T-helper 1 cell treated with Interleukin-12 subunit alpha and Interleukin-12 subunit beta and Interleukin-4 antibody, amounts not matched to agents 30 μg/mL and 1 μg/mL, for 36 hours (primary cell): ENCODE measurements around the gene POU3F2.

Source experiments
- H3K27ac Mint-ChIP-seq: one replicate; pipeline ENCODE4 v1.8.0; 2021; ENCODE audit warnings: mild to moderate bottlenecking, mixed read lengths
- H3K27me3 Mint-ChIP-seq: one replicate; pipeline ENCODE4 v1.8.0; 2021; ENCODE audit warnings: low read depth, mixed read lengths
- H3K36me3 Mint-ChIP-seq: one replicate; pipeline ENCODE4 v1.8.0; 2021; ENCODE audit warnings: low read depth, mixed read lengths
- H3K4me1 Mint-ChIP-seq: one replicate; pipeline ENCODE4 v1.8.0; 2021; ENCODE audit warnings: low read depth, mixed read lengths
- H3K4me3 Mint-ChIP-seq: one replicate; pipeline ENCODE4 v1.8.0; 2021; ENCODE audit warnings: mild to moderate bottlenecking, moderate library complexity, mixed read lengths
- H3K9me3 Mint-ChIP-seq: one replicate; pipeline ENCODE4 v1.8.0; 2021; ENCODE audit warnings: mixed read lengths

Gene POU3F2

DNA sequence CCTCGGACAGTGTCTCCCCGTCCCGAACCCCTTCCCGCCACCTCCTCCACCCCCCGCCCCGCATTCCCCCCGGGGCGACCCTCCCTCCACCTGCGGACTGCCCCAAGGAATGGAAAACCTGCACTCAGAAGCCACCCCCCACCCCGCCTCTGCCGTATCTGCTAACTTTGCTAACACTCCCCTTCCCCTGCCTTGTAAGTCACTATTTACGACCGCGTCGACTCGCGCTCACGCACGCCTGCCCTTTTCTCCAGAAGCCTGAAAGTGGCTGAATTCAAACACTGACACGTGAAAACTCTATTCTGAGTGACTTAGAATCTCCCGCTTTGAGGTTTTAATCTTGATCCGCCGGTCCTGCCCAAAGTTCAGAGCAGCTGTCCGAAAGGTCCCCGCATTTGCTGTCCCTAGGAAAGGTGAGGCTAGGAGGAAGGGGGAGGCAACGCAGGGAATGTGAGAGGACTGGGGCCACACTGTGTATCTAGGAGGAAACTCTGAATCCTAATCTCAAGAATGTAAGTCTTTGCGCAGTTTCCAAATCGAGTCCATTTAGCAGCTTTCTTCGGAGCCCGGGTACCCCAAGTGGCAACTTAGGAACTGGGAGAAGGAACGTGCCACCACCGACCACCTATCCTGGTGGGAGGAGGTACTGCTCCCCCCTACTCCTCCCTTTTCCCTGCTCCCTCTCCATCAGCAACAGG lies 9.3 kb upstream of the POU3F2 start:
- Mint-ChIP-seq H3K27ac (peak overlapping the region; percentile 50), H3K9me3 (no peaks in the 10 kb centered on the region), H3K36me3 (no peaks in the 10 kb centered on the region), H3K4me3 (peak overlapping the region; percentile 68), H3K4me1 (peaks cover 13% of the 10 kb centered on the region), H3K27me3 (peaks cover 93% of the 10 kb centered on the region)

DNA sequence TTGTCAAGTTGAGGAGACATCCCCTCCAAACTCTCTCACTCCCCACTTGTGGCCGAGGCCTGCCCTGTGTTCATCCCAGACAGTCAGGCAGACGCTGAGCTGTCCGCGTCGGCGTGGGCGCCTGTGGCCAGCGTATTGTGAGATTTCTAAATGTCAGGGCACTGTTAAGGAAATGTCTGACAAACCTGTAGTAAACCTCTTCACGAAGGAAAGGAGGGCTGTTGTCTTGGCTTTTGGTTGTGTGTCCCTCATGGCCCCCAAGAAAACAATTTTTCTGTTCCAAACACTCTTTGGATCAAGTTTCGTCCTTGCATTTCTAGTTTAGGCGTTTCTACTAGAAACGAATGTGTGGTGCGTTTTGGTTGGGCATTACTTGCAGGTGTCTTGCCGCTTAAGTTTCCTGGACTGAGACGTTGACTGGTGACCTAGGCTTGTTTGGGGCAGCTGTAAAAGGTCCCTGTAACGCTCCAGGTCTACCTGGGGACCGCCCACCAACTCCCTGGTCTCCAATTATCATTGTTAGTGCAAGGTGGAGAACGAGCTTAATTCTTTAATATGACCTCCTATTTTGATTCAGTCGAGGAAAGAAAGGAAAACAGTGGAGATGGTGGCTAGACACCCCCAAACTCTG lies 8.7 kb upstream of the POU3F2 start:
- Mint-ChIP-seq H3K36me3 (no peaks in the 10 kb centered on the region), H3K4me3 (no peak overlapping the region), H3K27ac (peak overlapping the region; percentile 19), H3K4me1 (peaks cover 13% of the 10 kb centered on the region), H3K27me3 (peaks cover 96% of the 10 kb centered on the region), H3K9me3 (no peaks in the 10 kb centered on the region)

DNA sequence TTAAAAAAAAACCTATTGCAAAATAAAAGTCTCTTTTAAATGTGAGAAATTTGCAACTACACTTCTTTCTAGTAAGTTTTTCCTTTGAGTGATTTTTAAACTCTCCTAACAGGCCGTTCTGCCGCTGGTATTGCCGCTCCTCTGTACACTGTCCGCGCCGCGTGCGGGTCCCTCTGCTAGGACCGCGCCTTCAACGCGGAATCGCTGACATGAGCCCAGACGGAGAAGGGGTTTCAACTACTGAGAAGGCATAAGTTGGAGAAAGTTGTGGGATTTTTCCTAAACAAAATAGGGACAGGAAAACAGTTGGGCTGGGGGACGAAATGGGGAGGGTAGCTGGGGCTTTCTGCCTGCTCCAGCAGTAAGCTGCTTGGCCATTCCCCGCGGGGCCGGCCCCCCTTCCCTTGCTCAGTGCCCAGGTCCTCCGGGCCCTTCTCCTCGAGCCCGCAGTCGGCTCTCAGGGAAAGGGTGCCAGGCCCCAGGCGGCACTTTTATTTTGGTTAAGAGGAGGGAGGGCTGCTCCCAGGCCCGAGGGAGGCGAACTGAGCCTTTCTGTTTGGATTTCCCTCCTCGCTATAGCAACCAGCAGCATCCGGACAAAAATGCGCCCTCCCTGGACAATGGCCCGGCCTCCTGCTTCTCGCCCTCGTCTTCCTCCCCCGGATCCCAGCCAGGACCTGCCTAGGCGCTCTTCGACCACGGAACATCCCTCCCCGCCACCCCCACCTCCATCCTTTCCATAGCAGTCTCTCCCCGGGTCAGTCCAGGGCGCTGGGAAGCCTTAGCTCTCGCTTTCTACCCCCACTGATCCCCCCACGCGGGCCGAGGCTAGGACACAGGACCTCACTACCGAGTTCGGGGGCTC lies 6.8 kb upstream of the POU3F2 start:
- no peak overlapping the region for H3K27ac Mint-ChIP-seq
- peaks cover 88% of the 10 kb centered on the region for H3K27me3 Mint-ChIP-seq
- peaks cover 16% of the 10 kb centered on the region for H3K4me1 Mint-ChIP-seq
- no peaks in the 10 kb centered on the region for H3K36me3 Mint-ChIP-seq
- no peak overlapping the region for H3K4me3 Mint-ChIP-seq
- no peaks in the 10 kb centered on the region for H3K9me3 Mint-ChIP-seq

DNA sequence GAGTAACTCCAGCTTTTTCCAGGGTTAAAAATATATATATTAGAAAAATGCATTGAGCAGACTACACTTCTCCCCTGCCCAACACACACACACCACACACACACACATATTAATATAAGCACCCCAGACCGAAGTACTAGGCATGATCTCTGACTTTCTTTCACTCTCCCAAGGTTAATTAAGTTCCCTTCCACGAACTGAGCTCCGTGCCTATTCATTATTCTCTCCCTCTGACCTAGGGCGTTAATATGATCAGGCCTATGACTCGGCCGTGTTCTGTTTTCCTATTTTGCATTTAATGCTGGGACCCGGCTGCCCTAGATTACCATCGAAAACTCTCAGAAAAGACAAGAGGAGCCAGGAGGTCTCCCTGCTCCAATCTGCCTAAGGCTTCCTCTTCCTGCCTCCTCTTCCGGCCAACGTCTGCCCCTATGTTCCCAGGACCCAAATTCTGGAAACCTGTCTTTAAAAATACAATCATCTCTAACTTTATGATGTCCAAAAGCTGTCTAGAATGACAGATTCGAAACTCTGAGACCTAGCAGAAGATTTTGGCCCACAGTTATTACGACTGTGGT lies 6.1 kb upstream of the POU3F2 start:
- H3K9me3 Mint-ChIP-seq = no peaks in the 10 kb centered on the region
- H3K4me3 Mint-ChIP-seq = no peak overlapping the region
- peaks cover 88% of the 10 kb centered on the region for H3K27me3 Mint-ChIP-seq
- H3K4me1 Mint-ChIP-seq = peaks cover 18% of the 10 kb centered on the region
- H3K27ac Mint-ChIP-seq = peak overlapping the region; percentile 7
- H3K36me3 Mint-ChIP-seq = no peaks in the 10 kb centered on the region

DNA sequence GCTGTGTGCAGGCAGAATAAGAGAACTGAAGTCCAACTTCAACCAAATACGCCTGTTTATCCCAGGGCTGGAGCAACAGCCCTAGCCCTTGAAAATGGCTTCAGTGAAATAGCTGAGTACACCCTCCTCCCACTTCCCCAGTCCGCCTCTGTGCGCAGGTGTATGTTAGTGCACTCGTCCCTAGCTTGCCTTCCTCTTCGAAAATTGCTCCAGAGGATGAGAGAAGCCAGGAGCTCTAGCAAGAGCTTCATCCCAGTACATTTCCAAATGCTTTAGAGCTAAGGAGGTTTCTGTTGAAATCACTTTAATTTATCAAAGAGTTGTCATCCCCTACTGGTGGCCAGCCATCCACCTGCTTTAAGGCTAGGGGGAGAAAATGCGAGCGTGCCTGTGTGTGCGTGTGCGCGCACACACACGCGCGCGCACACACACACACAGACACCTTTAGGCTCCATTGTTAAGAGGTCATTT lies 5.4 kb upstream of the POU3F2 start:
- H3K27me3 Mint-ChIP-seq = peaks cover 88% of the 10 kb centered on the region
- no peak overlapping the region for H3K4me3 Mint-ChIP-seq
- H3K36me3 Mint-ChIP-seq = no peaks in the 10 kb centered on the region
- H3K9me3 Mint-ChIP-seq = no peaks in the 10 kb centered on the region
- H3K4me1 Mint-ChIP-seq = peaks cover 16% of the 10 kb centered on the region
- H3K27ac Mint-ChIP-seq = no peak overlapping the region

DNA sequence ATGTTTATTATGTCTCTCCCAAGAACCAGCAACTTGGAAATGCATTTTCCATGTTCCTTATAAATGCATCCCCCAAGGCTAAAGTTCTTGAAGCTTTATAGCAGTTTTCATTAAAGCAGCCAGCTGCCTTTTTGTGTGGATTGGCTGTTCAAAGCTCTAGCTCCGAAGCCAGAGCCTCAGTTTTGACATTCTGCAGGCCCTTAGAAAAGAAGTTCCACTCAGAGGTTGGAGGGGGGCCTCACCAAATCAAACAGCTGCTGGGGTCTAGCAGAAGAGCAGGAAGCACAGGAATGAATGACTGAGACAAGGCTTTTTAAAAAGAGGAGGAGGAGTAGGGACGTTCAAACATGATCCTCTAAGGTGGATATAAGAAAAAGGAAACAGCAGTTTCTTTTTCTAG lies 4.2 kb upstream of the POU3F2 start:
- Mint-ChIP-seq H3K27ac (no peak overlapping the region), H3K4me3 (no peak overlapping the region), H3K4me1 (peaks cover 16% of the 10 kb centered on the region), H3K9me3 (no peaks in the 10 kb centered on the region), H3K27me3 (peaks cover 85% of the 10 kb centered on the region), H3K36me3 (no peaks in the 10 kb centered on the region)

DNA sequence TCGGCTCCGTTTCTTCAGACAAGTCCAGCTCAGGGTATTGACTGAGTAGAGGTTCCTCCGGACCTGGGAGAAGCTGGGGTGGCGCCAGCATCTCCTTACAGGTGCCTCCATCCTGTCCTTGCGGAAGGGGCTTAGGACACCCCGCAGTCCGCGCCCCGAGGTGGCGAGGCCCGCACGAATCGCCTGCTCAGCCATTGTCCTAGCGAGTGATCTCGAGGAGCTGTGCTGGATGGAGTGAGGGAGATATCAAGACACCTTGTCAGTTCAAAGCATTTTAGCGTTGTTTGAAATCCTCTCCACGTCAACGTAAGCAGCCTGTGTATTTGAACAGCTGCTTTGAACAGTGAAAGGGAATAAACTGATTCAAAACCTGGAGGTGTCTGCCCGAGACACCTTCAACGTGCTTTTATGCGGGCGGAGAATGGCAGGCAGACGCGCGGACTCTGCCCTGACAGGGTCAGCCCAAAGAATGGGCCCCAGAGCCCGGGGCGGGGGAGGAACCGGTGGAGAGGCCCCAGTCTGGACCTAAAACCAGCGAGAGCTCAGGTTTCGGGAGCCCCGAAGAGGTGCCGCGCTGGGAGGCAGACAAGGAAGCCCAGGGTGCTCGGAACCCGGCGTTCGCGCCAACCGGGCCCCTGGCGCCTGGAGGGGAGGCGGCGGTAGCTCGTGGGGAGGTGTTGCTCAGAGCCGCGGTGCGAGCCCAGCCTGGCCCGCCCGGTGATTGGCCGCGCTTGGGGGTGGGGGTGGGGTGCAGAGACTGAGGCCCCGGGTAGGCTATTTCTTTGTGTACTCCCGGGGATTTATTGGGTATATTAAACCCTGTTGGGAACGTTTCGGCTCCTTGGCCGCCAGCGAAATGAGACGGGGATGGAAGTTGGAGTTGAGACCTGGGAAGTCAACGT lies 3.1 kb upstream of the POU3F2 start:
- peaks cover 82% of the 10 kb centered on the region for H3K27me3 Mint-ChIP-seq
- peak overlapping the region; percentile 59 for H3K27ac Mint-ChIP-seq
- H3K36me3 Mint-ChIP-seq = no peaks in the 10 kb centered on the region
- peak overlapping the region; percentile 25 for H3K4me3 Mint-ChIP-seq
- H3K9me3 Mint-ChIP-seq = no peaks in the 10 kb centered on the region
- H3K4me1 Mint-ChIP-seq = peaks cover 20% of the 10 kb centered on the region

DNA sequence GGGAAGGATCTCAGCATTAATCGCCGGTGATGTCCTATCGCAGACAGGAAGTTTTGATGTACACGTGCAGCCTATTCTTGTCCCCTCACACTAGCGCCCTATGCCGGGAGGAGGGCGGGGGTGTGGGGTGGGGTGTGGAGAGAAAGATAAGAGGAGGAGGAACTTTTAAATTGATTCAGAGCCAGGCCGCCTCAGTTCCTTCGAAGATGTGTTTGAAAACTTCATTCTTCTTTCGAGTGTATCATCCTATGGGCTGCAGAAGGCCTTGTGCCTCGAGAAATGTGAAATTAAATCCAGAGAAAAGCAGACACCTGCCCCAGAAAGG lies 2.5 kb upstream of the POU3F2 start:
- H3K9me3 Mint-ChIP-seq = no peaks in the 10 kb centered on the region
- H3K36me3 Mint-ChIP-seq = no peaks in the 10 kb centered on the region
- H3K4me3 Mint-ChIP-seq = no peak overlapping the region
- peaks cover 21% of the 10 kb centered on the region for H3K4me1 Mint-ChIP-seq
- H3K27ac Mint-ChIP-seq = no peak overlapping the region
- peaks cover 82% of the 10 kb centered on the region for H3K27me3 Mint-ChIP-seq

DNA sequence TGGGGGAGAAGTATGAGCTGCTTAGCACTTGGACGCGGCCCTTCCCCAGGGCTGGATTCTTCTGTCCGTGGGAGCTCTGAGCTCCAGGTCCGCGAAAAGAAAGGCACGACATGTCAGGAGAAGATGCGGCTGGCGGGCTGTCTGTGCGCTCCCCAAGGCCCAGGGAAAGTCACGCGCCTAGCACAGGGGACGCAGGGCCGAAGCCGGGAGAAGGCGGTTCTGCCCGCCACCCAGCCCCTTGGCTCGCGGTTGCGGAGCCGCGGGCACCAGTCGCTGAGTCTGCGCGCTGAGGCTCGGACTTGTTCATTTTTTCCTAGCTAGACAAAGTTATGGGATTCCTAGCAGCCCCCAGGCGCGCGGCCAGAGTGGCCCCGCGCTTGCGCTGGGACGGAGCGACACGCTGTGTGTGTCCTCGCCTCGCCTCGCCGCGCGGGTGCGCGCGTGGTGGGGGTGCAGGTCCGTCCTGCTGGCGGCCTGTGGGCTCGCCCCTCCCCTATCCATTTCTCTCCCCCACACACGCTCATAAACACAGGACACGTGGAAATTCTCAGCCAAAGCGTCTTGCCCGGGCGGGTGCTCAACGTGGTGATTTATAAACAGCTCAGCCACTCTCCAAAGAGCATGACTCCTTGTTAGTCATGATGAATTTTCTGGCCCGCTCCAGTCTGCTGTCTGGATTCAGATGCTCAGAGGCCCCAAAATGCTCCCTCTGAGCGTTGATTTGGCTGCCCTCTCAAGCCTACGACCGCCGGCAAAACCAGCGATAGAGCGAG lies 1.9 kb upstream of the POU3F2 start:
- no peaks in the 10 kb centered on the region for H3K36me3 Mint-ChIP-seq

DNA sequence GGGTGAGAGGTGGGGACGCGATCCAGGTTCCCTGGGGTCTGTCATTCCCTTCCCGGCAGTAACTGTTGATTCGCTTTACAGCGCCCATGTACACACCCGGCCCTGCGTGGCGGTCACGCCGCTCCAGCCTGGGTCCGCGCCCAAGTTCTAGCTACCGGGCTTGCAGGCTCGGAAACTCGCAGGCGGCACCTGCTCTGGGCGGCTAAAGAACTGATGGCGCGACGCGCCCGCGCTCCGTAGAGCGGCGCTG lies 1.4 kb upstream of the POU3F2 start:
- H3K27me3 Mint-ChIP-seq = peaks cover 82% of the 10 kb centered on the region
- H3K36me3 Mint-ChIP-seq = no peaks in the 10 kb centered on the region
- H3K27ac Mint-ChIP-seq = peak overlapping the region; percentile 71
- peaks cover 21% of the 10 kb centered on the region for H3K4me1 Mint-ChIP-seq
- peak overlapping the region; percentile 85 for H3K4me3 Mint-ChIP-seq
- H3K9me3 Mint-ChIP-seq = no peaks in the 10 kb centered on the region

More for the DNA sequence above, 1.9 kb upstream of the POU3F2 start:
- H3K27ac Mint-ChIP-seq = peak overlapping the region; percentile 71
- no peaks in the 10 kb centered on the region for H3K9me3 Mint-ChIP-seq
- H3K4me1 Mint-ChIP-seq = peaks cover 21% of the 10 kb centered on the region
- H3K4me3 Mint-ChIP-seq = no peak overlapping the region
- H3K27me3 Mint-ChIP-seq = peaks cover 82% of the 10 kb centered on the region

DNA sequence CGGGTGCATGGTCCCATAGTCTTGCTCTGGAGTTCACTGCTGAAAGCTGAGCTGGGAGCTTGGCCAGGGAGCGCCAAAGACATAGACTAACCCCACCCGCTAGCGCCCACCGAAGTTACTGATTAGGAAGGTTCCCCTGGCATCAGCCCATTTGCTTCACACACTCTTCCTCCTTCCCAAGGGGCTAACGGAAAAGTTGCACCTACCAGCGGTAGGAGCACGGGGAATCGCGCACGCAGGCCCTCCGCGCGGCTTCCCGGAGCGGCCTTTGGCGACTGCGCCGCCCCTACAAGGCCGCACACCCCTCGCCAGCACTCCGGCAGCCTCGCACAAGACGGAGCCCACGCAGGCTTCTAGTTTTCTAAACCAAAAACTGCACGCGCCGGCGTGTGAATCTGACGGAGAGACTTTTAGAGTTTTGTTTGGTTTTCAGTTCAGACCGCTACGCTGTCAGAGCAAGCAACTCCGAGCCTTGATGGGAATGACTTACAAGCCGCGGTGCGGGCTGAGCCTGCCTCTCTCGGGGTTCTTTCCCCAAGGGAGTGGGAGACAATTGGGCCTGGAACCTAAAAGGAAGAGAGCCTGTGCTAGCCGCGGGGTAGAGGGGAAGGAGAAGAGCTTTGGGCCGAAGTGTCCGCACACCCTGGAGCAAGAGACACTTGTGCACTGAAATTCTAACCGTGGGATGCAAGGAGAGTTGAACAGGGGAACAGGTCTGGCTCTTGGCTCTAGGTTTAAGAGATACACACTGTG lies 891 bp upstream of the POU3F2 start:
- peak overlapping the region; percentile 71 for H3K27ac Mint-ChIP-seq
- H3K4me3 Mint-ChIP-seq = peak overlapping the region; percentile 85
- H3K9me3 Mint-ChIP-seq = no peaks in the 10 kb centered on the region
- H3K36me3 Mint-ChIP-seq = no peaks in the 10 kb centered on the region
- peaks cover 82% of the 10 kb centered on the region for H3K27me3 Mint-ChIP-seq
- peaks cover 21% of the 10 kb centered on the region for H3K4me1 Mint-ChIP-seq

DNA sequence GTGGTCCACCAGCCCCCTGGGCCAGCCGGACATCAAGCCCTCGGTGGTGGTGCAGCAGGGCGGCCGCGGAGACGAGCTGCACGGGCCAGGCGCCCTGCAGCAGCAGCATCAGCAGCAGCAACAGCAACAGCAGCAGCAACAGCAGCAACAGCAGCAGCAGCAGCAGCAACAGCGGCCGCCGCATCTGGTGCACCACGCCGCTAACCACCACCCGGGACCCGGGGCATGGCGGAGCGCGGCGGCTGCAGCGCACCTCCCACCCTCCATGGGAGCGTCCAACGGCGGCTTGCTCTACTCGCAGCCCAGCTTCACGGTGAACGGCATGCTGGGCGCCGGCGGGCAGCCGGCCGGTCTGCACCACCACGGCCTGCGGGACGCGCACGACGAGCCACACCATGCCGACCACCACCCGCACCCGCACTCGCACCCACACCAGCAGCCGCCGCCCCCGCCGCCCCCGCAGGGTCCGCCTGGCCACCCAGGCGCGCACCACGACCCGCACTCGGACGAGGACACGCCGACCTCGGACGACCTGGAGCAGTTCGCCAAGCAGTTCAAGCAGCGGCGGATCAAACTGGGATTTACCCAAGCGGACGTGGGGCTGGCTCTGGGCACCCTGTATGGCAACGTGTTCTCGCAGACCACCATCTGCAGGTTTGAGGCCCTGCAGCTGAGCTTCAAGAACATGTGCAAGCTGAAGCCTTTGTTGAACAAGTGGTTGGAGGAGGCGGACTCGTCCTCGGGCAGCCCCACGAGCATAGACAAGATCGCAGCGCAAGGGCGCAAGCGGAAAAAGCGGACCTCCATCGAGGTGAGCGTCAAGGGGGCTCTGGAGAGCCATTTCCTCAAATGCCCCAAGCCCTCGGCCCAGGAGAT lies 1.0 kb downstream of the POU3F2 start:
- Mint-ChIP-seq H3K36me3 (no peaks in the 10 kb centered on the region), H3K9me3 (no peaks in the 10 kb centered on the region), H3K27me3 (peaks cover 82% of the 10 kb centered on the region), H3K27ac (no peak overlapping the region), H3K4me1 (peaks cover 19% of the 10 kb centered on the region), H3K4me3 (peak overlapping the region; percentile 18)
